ELR (cell line): ENCODE results near the gene SLC20A1.

Experiments used
- DNase-seq: peaks from one replicate; pipeline ENCODE4 v3.0.0-alpha.2; 2015; ENCODE audit warnings: low read depth

The SLC20A1 gene

DNA sequence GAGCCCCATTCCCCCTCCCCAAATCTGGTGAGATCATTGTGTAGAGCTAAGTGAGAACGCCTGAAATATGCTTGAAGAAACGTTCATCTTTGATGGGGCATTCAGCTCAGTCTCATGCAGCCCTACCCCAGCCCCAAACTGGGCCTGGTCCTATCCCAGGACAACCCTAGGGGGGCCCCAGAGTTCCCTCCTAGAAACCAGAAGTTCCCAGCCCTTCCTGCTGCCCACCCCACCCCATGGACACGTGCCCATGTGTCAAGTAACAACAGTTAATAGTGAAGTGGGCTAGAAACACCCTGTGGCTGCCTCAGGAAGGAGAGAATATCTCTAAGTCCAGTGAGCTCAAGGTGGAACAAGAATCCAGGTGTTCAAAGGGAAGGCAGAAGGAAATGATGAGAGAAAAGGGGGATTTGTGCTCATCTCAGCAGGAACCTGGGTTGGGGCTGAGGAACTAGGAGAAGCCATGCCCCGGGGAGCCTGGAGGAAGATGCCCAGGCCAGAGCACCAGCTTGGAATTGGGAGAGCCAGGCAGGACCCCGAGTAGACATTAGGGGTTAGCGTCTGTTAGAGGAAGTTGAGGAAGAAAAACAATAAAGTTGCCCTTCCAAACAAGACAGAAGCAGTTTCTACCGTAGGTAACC lies 20.1 kb upstream of the SLC20A1 start:
- no peak for DNase-seq

GRCh38 chr2:112626604-112627059 lies 19.1 kb upstream of the SLC20A1 start:
- DNase-seq = peak; percentile 85

- DNase-seq = peak; percentile 99
Measured at GRCh38 chr2:112627060-112628040, 18.4 kb upstream of the SLC20A1 start.

DNA sequence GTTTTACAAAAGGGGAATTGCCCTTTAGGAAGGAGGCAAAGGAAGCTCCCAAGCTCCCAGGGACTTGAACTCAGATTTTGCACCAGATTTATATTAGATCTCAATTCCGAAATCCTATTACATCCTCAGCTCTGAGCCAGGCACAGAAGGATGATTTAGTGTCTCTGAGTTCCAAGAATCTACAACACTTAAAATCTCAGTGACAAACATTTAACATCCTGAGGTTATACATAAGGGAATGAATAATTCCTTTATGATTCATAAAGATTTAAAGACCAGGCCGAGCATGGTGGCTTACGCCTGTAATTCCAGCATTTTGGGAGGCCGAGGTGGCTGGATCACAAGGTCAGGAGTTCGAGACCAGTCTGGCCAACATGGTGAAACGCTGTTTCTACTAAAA lies 16.5 kb upstream of the SLC20A1 start:
- DNase-seq = peak; percentile 68

DNA sequence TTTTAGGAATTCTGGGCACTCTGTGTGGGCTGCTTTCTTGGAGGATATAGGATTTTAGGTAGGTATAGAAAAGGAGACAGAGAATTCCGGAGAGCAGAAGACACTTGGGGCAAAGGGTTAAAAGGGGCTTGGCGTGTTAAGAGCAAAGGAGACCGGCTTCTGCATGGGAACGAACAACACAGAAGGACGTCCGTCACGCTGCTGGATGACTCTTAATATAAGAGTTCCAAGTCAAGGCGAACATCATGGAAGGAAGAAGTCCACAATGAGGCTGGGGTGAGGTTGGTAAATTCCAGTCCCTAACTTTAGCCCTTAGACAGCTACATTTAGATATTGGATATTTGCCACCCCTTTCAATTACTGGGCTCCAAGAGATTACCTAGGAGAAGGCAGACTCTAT lies 15.9 kb upstream of the SLC20A1 start:
- DNase-seq = no peak

- DNase-seq = peak; percentile 32
Measured at GRCh38 chr2:112630268-112630667, 15.5 kb upstream of the SLC20A1 start.

GRCh38 chr2:112633708-112634107 lies 12.0 kb upstream of the SLC20A1 start:
- no peak for DNase-seq

DNA sequence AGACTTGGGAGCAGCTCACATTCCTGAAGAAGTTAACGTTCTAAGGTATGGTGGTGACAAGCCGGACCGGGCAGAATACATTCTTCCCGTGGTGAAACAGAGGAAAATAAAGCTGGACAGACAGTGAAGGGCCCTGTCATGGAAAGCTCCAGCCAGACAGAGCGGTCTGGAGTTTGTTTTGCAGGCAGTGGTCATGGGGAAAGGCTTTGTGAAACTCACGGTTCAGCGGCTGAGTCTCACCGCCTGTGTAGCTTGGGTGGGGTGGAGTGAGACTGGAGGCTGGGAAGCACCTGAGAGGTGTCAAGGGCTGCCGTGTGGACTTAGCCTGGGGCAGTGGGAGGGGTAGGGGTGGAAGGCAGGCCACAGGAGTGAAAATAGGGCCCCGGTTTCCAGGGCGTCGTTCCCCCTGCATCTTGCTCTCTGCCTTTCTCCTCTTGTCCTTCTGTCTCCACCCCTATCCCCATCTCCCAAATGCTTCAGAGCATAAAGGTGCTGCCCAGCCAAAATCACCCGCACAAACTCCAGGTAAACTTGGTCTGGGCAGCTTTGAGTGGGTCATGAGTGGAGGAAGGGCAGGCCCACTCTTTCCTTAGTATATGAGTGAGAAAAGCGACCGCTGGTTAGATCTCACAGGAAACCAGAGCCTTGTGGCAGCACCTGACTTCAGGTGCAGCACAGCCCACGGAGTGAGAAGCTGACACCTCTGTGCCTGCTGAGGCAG lies 11.4 kb upstream of the SLC20A1 start:
- no peak for DNase-seq

DNA sequence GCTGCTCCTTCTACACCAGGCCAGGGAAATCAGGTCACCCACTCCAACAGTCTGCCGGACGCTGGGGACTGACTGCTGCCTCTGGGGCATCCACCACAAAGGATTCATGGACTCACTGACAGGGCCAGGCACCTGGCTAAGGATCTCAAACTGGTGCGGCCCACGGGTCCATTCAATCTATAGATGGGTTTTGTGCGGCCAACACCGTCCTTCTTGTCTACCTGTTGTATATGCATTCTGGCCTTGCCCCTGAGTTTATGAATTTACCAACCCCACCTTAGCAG lies 10.9 kb upstream of the SLC20A1 start:
- DNase-seq = no peak

- DNase-seq = no peak
Measured at GRCh38 chr2:112636605-112637288, 9.0 kb upstream of the SLC20A1 start.

- no peak for DNase-seq
Measured at GRCh38 chr2:112637289-112637660, 8.5 kb upstream of the SLC20A1 start.

DNA sequence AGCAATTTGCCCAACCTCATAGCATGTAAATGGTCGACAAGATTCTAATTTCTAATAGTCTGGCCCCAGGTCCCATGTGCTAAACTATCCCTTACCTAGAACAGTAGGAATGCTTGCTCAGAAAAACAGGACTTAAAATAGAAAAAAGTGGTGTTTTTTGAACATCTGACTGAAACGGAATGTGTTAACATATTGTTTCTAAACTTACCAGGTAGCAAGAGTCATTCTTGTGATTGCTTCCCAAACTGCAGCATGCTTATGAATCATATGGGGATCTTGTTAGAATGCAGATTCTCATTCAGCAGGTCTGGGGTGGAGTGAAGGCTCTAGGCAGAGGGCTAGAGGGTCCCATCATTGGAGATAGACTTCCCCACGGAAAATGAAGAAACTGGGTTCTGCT lies 5.8 kb upstream of the SLC20A1 start:
- no peak for DNase-seq

DNA sequence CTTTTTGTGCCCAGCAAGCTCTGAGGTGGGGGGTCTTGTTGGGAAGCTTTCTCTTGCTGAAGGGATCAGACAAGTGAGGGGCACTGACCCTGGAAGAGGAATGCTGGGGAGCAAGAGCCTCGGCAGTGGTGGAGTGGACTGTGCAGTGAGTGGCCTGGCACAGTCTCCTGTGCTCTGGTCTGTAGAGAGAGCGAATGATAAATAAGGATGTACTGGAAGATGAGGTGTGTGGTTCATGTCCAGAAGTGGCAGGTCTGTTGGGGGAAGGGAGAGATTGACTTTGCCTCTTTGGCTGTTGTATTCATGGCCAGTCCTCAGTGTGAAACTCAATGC lies 5.3 kb upstream of the SLC20A1 start:
- DNase-seq = no peak

- peak; percentile 94 for DNase-seq
Measured at GRCh38 chr2:112640800-112641675, 4.7 kb upstream of the SLC20A1 start.

GRCh38 chr2:112641701-112642100 lies 4.0 kb upstream of the SLC20A1 start:
- DNase-seq = no peak

DNA sequence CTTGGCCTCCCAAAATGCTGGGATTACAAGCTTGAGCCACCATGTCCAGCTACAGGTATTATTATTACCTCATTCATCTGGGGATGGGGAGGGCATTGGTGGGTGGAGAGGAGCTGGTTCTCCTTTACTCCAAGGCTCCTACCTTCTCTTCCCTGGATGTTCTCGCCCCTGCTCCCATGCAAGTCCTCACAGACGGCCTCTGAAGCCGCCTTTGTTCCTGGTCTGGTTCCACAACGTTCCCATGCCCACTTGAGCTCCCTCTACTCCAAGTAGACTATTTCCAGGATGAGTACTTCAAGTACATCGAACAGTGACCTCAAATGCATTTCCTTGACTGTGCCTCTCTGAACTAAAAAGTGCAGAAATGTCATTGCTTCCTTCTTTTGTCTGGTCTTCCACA lies 3.2 kb upstream of the SLC20A1 start:
- no peak for DNase-seq

- DNase-seq = peak; percentile 79
Measured at GRCh38 chr2:112642966-112643365, 2.8 kb upstream of the SLC20A1 start.

DNA sequence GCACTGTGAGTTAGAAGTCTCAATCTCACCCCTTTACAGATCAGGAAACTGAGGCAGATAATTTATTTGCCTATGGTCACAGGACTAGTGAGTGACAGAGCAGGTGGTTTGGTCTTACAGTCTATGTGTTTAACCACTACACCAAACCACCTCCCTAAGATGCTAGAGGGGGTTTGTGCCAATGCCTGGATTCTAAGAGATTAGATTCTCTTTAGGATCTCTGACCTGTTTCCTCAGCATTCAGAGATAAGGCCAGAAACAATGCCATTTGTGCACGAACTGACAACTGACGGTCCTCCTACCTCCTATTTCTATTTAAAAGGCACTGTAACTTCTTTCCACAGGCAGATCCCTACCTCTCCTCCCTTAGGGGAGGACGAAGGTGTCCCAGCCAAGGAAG lies 2.3 kb upstream of the SLC20A1 start:
- DNase-seq = no peak

GRCh38 chr2:112644155-112644932 lies 1.4 kb upstream of the SLC20A1 start:
- peak; percentile 77 for DNase-seq

DNA sequence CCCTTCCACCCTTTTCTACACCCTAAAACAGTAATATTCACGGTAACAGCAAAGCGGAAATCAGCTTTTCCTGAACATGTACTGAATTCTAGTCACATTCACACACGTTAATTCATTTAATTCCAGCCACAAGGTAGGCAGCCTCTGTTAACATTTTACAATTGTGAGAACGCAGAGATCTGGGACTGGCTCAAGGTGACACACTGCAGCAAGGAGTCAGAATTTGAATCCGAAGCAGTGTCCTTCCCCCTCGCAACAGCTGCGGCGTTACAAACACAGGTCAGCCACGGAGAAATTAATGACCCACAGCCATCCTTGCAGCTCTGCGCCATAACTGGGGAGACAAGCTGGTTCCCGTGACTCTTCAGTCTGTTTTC lies 818 bp upstream of the SLC20A1 start:
- no peak for DNase-seq
